Mammary epithelial cell (primary cell): ENCODE data around the gene ARHGEF25.
"Not testable (repeated sequence)": the region's sequence is repeated elsewhere in the genome, so short reads cannot be mapped to it uniquely, and the experiment has no call there.

Experiments
- CTCF ChIP-seq, 2 donors: IDR thresholded peaks in 1 of 2; conservative IDR thresholded peaks in 1 of 2; 2 replicates each; pipeline ENCODE4 v1.5.1; 2011 to 2012; ENCODE audit warnings: inconsistent platforms in 2 of 2, low read length in 2 of 2, mild to moderate bottlenecking in 2 of 2, control low read depth in 1 of 2, low read depth in 1 of 2; ENCODE audit not compliant: insufficient read depth in 1 of 2; ENCODE audit errors: extremely low read depth in 1 of 2
- EZH2 ChIP-seq: IDR thresholded peaks from 2 replicates; pipeline ENCODE4 v1.6.1; 2012; ENCODE audit warnings: low read length, inconsistent platforms, borderline replicate concordance

GRCh38 chr12:57618431-57618830 is 7.2 kb downstream of the ARHGEF25 start:
- TF ChIP-seq CTCF (conservative IDR thresholded peaks at IDR 0.05 in 1 of 2, IDR thresholded peaks at IDR 0.05 in 1 of 2; ENCODE audit: extremely low read depth in 1 of 2, insufficient read depth in 1 of 2, low read depth in 1 of 2, low read length in 2 of 2); EZH2: not testable (repeated sequence)
